ENCODE results near the gene BLNK.

The BLNK gene

DNA sequence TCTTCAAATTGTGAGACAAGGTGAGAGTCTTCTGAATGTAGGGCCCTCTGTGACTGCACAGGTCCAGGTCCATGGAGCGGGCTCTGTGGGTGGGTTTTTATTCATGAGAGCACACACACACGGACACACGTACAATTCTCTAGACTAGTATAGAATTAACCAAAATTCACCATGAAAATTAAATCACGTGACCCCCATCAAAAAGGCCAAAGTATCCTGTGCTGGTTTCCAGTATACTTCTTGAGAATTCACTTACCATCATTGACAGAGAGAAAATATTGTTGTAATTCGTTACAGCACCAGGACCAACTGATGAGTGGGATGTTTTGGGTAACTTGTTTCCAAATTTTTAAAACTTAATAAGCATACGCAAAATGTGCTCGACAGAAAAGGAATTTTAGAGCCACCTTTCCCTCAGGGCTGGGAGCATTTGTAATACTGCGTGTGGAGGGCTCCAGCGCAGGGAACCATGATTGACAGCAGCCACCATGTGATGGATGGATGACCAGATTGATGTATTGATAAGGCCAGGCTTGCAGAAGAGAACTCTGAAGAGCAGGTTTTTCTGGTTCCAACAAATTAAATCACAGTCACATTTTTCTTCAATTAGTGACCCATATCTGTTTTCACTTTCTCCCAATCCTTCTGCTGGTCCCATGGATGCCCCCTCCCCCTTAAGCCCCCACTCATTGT, 18.0 kb upstream of the BLNK start:
- DNase-seq = no peak

DNA sequence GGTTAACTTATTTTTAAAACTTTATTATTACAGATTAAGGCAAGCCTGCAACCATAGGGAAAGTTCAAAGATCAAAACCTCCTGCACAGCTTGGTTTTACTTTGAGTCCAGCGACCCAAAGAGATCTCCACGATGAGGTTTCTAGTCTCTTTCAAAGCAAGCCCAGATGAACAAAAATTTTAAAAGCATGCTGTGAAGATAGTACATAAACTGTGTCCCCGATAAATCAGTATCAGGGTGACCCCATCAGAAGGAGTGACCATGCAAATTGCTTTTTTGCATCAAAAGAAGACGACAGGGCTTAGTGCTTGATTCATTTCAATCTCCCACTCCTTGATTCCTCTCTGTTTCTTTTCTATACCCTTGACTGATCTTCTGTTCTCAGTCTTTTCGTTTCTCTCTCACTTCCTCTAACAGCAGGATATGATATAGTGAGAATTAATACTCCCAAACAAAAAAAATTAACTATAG, 16.8 kb upstream of the BLNK start:
- peak; percentile 41 for DNase-seq

DNA sequence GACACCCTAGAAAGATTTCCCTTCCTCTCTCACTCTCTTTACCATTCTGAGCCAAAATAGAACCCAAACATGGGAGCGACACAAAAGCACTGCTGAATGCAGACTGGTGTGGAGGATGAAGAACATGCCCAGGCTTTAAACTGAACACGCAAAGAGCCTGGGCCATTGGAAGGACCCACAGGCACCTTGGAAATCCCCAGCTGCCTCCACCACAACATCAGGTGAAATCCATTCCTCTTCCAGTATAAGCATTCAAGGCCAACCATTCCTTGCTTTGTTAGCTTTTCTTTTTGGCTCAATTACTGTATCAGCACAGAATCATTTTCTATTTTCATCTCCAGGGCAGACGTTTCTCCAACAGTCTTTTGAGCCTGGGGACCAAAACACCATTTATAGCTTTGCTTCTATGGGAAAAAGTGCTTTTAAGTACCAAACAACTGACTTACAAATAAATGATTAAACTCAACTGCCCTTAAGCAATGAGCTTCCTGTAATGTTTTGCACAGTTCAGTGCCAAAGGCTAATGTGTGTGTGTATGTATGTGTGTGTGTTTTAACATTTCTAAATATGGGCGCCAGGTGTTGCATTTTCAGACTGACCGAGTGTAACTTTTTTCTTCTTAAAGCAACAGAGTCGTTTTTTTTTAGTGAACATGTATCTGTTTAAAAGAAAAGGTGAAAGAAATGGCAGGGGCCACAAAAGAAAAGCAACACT, 16.2 kb upstream of the BLNK start:
- peak; percentile 56 for DNase-seq

DNA sequence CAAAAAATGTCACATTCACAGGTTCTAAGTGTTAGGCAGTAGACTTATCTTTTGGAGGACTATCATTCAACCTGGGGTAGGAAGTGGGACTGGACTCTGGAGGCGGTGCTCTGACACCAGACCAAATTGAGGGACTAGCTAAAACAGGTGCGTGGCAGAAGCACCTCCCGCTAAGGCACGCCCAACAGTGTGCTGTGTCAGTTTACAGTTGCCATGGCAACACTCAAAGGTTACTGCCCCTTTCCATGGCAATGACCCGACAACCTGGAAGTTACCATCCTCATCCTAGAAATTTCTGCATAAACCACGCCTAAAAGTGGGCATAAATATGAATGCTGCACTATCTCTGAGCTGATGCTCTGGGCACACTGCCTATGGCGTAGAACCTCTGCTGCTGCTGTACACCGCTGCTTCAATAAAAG, 14.0 kb upstream of the BLNK start:
- DNase-seq = no peak

DNA sequence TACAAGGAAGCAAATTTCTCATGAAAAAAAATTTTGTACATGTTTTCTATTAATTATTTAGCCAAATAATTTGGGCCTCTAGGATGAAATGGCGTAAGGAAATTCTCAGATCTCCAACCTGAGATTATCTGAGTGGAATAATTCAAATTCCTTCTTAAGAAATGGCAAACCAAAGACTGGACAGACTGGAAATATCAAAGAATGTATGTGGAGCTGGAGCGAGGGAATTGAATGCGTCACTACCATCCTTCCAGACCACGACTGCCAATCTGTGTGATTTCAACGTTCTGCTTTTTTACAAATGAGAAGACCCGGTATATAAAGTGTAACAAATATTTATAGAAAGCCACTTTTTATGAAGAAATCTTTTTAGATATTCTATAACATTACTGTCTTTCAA, 12.4 kb upstream of the BLNK start:
- DNase-seq = no peak

DNA sequence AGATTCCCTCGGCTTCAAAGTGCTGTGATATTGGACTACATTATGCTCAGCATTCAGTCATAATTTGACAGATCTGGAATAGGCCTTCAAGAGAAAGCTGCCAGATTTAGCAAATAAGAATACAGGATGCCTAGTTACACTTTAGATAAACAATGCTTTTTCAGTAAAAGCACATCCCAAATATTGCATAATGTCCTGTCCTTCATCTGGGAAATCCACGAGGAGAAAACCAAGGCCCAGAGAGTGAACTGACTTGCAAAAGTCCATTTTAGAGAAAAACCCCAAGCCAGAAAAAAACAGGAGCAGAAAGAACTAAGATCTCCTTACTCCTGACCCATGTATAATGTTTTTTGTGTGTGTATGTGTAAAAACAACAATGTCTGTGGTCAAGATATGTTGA, 12.0 kb upstream of the BLNK start:
- DNase-seq = no peak

DNA sequence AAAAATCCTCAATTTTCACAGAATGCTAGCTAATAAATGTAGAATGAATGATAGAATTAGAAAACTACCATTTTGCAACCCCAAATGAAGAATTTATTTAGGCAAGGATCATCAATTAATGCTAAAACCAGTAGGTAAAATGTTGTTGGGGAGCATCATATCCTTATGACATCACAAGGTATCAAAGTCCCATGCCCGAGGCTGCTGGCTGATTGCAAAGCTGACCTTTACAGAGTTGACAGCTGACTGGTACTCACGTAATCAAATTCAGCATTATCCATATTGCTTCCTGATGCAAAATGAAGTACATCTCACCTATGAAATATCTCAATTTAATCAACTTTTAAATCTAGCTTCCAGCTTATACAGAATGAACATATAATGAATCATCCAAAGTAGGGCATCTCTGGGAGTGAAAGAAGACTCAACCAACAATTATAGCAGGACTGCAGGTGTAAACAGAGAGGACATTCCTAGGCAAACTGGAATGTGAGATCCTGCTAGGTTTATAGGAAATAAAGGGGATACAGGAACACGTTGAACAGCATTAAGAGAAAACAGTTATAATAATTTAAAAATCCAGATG, 10.2 kb upstream of the BLNK start:
- no peak for DNase-seq

DNA sequence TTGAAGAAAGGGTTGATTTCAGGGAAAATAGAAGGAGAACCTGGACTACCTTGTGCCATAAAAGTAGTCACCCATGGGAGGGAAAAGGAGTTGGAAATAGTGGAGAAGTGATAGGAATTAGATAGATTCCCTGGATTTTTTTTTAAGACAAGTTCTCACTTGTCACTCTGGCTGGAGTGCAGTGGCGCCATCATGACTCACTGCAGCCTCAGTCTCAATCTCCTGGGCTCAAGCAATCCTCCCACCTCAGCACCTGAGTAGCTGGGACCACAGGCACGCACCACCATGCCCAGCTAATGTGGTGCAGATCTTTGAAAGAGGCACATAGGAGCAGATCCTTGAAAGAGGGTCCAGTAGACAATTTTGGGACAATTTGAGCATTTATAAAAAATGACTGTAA, 9.5 kb upstream of the BLNK start:
- no peak for DNase-seq

DNA sequence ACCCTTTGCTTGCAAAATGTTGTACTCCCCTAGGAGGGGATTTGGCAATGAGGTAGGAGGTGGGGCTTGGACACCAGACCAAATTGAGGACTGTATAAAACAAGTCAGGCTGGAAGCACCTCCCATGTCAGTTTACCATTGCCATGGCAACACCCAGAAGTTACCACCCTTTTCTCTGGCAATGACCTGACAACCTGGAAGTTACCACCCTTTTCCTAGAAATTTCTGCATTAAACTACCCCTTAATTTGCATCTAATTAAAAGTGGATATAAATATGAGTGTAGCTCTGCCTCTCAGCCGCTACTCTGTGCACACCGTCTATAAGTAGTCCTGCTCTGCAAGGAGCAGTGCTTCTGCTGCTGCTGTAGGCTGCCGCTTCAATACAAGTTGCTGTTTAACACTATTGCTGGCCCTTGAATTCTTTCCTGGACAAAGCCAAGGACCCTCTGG, 7.8 kb upstream of the BLNK start:
- no peak for DNase-seq

DNA sequence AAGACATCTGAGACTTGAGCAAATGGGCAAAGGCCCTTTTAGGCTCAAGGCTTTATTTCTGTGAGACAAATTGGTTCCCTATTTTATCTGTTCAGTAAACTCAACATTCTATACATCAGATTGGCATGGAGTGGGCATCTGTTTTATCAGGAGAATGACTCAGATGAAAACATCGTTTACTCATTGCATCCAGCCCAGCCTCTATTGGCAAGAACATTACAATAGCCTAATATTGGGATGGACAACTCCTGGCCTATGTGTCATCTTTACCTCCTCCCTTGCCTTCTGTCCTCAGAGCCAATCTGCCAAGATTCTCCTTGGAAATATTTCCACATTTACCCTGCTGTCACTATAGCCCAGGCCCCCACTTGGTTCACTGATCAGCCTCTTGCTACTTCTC, 5.5 kb upstream of the BLNK start:
- no peak for DNase-seq

DNA sequence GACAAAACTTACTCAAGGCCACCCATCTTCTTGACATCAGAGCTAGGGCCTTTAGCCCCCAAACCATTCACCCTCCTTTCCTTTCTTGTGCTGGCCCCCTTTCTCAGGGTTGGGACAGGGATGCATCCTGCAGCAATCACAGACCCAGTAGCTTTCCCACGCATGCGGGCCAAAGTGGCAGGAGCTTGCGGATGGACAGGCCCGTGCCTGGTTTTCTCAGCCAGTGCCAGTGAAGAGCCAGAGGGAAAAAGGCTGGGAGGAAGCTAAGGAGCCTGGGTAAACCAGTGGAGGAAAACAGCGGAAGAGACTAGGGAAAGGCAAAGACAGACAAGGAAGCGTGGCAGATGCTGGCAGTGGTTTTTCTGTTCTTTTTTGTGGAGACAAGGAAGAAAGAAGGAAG, 5.1 kb upstream of the BLNK start:
- DNase-seq = no peak

DNA sequence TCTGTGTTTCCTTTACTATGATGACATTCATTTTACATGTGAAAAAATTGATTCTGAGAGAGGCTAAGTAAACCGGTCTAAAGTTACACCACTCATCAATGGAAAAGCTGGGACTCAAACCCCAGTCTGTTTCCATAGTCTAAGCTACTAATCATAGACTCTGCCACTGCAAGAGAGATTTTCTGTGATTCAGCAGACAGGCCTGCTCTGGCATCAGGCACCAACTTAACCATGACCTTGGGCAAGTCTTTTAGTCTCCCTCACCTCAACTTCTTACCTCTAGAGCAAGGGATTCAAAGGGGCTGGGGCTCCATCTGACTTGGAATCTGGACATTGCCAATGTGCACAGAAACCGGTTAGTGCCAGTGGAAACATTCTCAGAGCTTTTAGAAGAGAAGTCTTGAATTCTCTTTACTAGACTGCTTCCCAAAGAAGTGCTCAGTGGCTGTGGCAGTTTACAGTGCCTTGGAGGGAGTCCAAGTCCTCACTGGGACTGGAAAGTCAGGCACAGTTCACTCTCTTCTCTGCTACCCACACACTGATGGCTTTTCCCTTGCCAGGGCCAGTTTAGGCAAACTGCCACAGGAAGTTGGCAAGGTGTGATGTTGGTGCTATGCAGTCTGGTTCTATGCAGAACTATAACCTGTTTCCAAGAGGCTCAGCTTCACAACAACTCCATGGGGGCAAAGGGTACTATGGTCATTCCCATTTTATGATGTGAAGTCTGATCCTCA, 4.5 kb upstream of the BLNK start:
- no peak for DNase-seq

DNA sequence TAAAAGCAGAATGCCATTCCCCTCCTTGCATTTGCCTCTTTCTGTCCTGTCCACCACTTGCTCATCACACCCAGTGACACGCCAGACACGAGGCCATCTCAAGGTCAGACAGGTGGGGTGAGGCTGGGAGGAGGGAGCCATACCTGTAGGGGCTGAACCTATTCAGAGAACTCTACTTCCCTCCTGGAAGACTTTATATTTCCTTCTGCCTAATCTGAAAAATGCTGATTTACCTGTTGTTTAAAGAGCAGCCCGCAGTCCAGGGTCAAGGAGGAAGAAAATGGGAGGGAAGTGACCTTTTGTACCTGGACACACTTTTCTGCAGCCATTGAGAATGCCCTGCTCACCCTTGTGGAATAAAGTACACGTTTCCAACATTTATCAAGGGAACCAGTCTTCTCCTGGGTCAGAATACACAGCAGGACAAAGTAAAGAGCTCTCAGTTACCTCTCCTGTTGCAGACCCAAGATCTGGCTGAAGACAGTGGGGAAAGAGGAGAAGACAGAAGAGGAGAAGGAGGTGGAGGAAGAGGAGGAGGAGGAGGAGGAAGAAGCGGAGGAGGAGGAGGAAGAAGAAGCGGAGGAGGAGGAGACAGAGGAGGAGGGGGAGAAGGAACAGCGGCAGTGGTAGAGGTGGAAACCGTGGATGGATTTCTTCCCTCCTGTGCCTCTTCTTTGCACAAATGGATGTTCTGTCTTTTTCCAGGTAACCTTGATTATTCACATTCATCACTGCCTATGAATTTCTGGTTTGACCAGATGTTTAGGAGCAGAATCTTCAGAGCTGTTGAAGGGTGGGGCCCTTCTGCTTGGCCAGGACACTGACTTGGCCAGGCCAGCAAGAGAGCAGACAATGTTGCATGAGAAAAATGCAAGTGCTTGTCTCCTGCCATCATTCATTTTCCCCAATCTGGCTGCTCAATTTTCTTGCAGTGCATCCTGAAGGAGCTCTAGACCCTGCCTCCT, 1.2 kb upstream of the BLNK start:
- DNase-seq = no peak

DNA sequence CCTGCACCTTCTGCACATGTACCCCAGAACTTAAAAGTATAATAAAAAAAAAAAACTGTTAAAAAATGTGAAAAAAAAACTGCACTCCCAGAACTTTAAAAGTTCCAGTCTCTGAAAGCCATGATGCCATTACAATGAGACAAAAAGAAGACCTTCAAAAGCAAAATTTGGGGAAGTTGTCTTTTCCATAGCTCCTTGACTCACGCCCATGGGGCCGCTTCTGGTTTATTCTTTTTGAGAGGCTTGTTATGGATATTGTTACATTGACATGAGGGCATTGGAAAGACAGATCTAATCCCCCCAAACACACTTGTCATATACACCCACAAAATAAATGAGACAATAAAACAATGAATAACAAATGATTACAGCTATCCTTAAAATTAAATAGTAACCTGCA, 798 bp downstream of the BLNK start:
- no peak for DNase-seq

DNA sequence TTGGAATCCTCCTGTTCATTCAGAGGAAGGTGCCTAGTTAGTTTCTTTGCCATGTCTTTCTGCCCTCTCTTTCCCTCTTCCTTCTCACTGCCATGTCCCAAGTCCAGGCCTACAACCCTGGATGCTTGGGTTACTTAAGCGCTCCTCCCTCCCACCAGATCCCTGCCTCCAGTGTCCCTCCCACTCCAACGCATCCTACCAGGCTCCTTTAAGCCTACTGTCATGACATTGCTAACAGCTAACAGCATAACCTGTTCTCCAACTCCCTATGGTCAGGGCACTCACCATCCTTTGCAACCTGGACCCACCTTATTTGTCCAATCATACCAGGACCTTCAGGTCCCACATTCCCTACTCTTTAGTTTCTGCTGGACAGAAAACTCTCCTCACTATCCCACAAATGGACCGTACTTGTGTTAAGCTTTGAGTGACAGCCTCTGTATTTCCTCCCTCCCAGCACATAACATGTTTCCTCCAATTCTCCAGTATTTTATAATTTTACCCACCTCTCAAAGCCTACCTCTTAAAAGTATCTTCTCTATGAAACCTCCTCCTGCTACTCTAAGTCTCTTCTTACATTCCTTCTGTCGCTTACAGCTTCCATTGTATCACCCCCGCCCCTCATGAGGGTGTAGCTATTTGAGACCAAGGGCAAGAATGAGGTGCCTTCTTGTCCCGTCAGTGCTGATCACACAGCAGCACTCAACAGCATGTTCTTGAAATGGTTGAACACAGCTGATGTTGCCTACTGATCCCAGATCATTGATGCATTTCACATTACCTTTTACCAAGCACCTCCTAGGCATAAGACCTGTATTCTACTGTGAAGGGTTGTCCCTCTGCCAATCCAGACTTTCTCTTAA, 1.7 kb downstream of the BLNK start:
- no peak for DNase-seq

DNA sequence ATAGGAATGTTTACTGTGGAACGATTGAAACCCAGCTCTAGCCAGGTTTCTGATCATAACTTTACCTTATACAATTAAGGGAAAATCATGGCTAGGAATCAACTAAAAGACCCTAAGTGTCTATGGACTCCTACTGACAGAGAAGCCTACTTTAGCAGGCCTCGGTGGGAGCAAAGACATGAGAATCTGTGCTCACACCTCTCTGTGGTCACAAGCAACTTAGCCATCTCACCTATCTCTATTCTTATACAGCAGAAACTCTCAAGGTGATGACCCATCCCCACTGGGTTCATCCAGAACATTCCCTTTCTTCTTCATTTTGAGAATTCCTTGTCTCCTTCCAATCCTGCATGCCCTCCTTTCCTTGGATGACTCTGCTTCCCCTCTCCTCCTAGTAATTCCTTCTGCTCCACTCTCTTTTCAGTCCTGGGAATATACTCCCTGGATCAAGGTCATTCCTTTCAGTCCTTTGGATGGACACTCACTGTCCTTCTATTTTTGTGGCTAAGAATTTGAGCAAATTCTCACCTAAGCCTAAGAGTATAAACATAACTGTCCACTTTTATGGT, 2.9 kb downstream of the BLNK start:
- DNase-seq = no peak

DNA sequence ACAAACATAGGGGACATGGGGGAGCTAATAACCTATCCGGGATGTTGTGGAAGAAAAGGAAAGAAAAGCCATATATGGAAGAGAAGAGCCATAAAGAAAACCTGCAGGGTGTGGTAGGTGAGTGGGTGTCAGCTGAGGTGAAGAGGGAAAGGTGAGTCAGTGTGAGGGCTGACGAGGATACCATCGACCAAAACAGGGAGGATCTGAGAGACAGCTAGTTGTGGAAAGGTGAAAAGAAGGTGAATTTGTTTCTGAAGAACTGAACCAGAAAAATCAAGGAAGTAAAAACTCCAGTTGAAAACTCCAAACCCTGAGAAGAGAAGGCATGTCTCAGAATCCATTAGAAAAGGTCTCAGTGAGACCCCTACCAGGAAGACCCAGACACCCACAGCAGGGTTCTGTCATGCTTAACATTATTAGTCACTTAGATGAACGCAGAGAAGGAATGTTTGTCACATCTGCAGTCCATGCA, 4.1 kb downstream of the BLNK start:
- DNase-seq = no peak

DNA sequence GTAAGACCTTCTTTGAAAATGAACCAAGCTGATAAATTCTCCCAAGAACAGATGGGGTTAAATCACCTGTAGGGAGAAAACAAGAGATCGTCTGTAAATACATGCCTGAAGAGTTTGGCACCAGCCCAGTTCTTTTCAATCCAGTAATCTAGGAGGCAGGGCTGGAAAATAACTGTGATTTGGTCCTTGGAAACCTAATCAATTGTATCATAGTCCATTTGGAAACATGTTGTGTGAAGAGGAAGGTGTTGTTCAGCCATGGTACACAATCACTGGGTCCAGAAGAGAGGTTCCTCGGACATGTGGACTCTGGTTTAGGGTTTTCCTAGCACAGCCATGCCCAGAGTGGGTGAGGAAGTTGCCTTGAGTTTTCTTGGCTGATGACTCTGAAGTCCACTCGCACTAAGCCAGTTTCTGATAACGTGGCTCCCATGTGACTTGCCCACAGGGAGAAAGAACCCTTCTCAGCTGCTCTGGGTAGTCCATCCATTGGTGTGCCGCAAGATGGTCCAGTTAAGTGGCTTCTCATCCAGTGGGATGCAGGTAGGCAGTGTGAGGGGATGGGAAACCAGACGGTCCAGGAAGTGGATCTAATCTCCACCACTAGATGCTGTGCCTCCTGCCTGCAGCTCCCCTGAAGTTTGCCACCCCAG, 5.1 kb downstream of the BLNK start:
- DNase-seq = no peak

DNA sequence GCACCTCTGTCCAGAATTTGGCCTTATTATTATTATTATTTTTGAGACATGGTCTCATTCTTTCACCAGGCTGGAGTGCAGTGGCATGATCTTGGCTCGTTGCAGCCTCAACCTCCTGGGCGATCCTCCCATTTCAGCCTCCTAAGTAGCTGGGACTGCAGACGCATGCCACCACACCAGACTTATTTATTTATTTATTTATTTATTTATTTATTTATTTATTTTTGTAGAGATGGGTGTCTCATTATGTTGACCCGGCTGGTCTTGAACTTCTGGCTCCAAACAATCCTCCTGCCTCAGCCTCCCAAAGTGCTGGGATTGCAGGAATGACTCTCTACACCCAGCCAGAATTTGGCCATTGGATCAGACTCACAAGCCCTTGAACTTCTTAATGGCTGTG, 6.4 kb downstream of the BLNK start:
- DNase-seq = no peak

DNA sequence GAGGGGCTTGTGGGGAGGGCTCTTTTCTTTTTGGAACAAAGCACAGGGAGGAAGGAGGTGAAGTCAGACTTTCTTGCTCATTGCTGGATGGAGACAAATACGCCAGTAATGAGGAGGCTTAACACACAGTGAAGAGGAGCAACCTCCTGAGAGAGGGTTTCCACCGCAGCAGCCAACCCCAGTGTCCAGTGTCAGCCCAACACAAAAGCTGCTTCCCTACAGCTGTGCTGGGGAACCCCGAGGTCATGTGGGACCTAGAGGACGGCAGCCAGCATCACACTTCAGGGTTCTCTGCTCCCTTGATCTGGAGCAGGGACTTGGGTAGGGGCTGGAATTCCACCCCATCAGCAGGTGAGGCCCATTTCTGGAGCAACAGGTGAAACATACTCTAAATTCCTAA, 7.7 kb downstream of the BLNK start:
- DNase-seq = no peak
